ENCODE results near the gene ANKRD63. TPM values are rescaled to one million over a fixed set of nuclear protein-coding genes. Genes with fewer than 3 reads are reported as not detected.
A peak's percentile ranks its signal among the peaks of the same experiment; 100 is the strongest.

ANKRD63 gene
- total and polyA plus RNA-seq, 8 donors, result 0.37 TPM; not detected in 7

DNA sequence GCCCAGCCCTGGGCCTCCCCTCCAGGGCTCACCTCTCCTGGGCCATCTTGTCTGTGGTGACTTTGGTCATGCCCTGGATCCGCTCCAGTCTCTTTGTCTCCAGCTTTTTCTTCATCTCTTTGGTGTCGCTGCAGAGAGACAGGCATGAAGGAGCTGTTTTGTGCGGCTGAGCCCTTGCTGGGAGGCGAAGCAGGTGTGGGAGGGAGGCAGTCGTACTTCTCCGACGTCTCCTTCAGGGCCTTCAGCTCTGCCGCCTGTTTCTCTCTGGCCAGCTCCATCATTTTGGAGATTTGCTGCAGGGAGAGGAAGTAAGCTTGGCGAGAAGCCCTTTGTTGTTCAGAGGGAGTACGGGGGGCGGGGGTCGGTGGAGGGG lies 7.7 kb upstream of the ANKRD63 start:
- Histone ChIP-seq H3K36me3 (peaks cover 0 to 56% (median 0%) of the 10 kb centered on the region in 4 donors), H3K27ac (no peak overlapping the region), H3K4me3 (peak overlapping the region in 3 of 4 donors; percentile 36 to 53 (median 44)), H3K4me1 (peaks cover 12 to 27% (median 19%) of the 10 kb centered on the region in 4 donors), H3K27me3 (peaks cover 0 to 27% (median 14%) of the 10 kb centered on the region in 3 donors), H3K9me3 (no peaks in the 10 kb centered on the region)
- DNase-seq, result no peak
- 37 to 55% (median 50%) methylated on average over 9 to 12 of the region's 12 CpGs for WGBS, 5 donors
- intact Hi-C loops (cut with DNase I; ENCODE audit: low total_unique reads), result no loop called here
- TF ChIP-seq EP300 (IDR thresholded peaks at IDR 0.05) (no peak), POLR2A (IDR thresholded peaks at IDR 0.05) (no peak), POLR2AphosphoS5 (IDR thresholded peaks at IDR 0.05) (no peak)
- TF ChIP-seq, protein P1, sequence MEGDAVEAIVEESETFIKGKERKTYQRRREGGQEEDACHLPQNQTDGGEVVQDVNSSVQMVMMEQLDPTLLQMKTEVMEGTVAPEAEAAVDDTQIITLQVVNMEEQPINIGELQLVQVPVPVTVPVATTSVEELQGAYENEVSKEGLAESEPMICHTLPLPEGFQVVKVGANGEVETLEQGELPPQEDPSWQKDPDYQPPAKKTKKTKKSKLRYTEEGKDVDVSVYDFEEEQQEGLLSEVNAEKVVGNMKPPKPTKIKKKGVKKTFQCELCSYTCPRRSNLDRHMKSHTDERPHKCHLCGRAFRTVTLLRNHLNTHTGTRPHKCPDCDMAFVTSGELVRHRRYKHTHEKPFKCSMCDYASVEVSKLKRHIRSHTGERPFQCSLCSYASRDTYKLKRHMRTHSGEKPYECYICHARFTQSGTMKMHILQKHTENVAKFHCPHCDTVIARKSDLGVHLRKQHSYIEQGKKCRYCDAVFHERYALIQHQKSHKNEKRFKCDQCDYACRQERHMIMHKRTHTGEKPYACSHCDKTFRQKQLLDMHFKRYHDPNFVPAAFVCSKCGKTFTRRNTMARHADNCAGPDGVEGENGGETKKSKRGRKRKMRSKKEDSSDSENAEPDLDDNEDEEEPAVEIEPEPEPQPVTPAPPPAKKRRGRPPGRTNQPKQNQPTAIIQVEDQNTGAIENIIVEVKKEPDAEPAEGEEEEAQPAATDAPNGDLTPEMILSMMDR (IDR thresholded peaks at IDR 0.05), result no peak

- Histone ChIP-seq H3K27me3 (peaks cover 0 to 34% (median 14%) of the 10 kb centered on the region in 3 donors), H3K4me1 (peaks cover 12 to 34% (median 21%) of the 10 kb centered on the region in 4 donors), H3K9me3 (no peaks in the 10 kb centered on the region), H3K27ac (no peak overlapping the region), H3K36me3 (peaks cover 0 to 47% (median 0%) of the 10 kb centered on the region in 4 donors), H3K4me3 (no peak overlapping the region)
- no peak for TF ChIP-seq EP300 (IDR thresholded peaks at IDR 0.05)
- TF ChIP-seq POLR2A (IDR thresholded peaks at IDR 0.05), result no peak
- TF ChIP-seq, protein P1 (IDR thresholded peaks at IDR 0.05), result no peak
- TF ChIP-seq POLR2AphosphoS5 (IDR thresholded peaks at IDR 0.05), result no peak
- intact Hi-C loops (cut with DNase I; ENCODE audit: low total_unique reads), result no loop called here
- 65 to 96% (median 76%) methylated on average over 6 of the region's 6 CpGs for WGBS, 5 donors
- peak in 1 of 2 donors; percentile 80 for DNase-seq
Measured at GRCh38 chr15:40289140-40289775, 6.4 kb upstream of the ANKRD63 start.

- Histone ChIP-seq H3K4me3 (no peak overlapping the region), H3K4me1 (peaks cover 17 to 45% (median 30%) of the 10 kb centered on the region in 4 donors), H3K27ac (no peak overlapping the region), H3K9me3 (no peaks in the 10 kb centered on the region), H3K36me3 (peaks cover 0 to 38% (median 0%) of the 10 kb centered on the region in 4 donors), H3K27me3 (peaks cover 0 to 47% (median 25%) of the 10 kb centered on the region in 3 donors)
- no peak for DNase-seq
- intact Hi-C loops (cut with DNase I; ENCODE audit: low total_unique reads), result no loop called here
- WGBS, 5 donors, result 35 to 73% (median 62%) methylated on average over 3 to 4 of the region's 4 CpGs
- TF ChIP-seq POLR2AphosphoS5 (IDR thresholded peaks at IDR 0.05), result no peak
- no peak for TF ChIP-seq EP300 (IDR thresholded peaks at IDR 0.05)
- TF ChIP-seq POLR2A (IDR thresholded peaks at IDR 0.05), result no peak
- TF ChIP-seq, protein P1 (IDR thresholded peaks at IDR 0.05), result no peak
Measured at GRCh38 chr15:40287968-40288367, 5.1 kb upstream of the ANKRD63 start.

DNA sequence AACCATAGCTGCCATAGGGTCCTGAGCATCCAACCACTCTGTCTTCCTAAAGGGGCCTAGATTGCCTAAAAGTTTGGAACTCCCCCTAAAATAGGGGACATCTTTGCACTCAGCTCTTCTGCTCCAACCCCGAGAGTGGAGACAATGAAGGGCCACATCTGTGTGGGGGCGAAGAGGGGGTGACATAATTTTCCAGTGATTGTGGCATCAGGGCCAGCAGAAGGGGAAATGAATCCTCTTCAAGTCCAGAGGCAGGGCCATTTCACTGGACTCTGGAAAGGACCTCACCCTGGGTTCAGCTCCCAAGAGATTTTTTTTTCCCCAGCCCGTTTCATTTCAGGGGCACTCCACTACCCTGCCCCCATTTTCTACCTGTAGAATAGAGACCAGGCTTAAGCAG lies 4.6 kb upstream of the ANKRD63 start:
- Histone ChIP-seq H3K27me3 (peaks cover 0 to 50% (median 30%) of the 10 kb centered on the region in 3 donors), H3K9me3 (no peaks in the 10 kb centered on the region), H3K4me1 (peaks cover 22 to 50% (median 34%) of the 10 kb centered on the region in 4 donors), H3K4me3 (no peak overlapping the region), H3K27ac (no peak overlapping the region), H3K36me3 (peaks cover 0 to 37% (median 0%) of the 10 kb centered on the region in 4 donors)
- TF ChIP-seq, protein P1 (IDR thresholded peaks at IDR 0.05), result no peak
- TF ChIP-seq POLR2AphosphoS5 (IDR thresholded peaks at IDR 0.05) (no peak), POLR2A (IDR thresholded peaks at IDR 0.05) (no peak), EP300 (IDR thresholded peaks at IDR 0.05) (no peak)
- WGBS, 5 donors, result 82 to 95% (median 92%) methylated on average over 3 of the region's 3 CpGs
- intact Hi-C loops (cut with DNase I; ENCODE audit: low total_unique reads), result no loop called here
- no peak for DNase-seq
